SK-N-SH (cell line): ENCODE data around the gene POLR2J. TPM values are rescaled to one million over a fixed set of nuclear protein-coding genes. Genes with fewer than 3 reads are reported as not detected.

ENCODE experiments used
- CTCF ChIA-PET: fragments of 300-600, 350-600 bp; formaldehyde crosslinking; extraction: SDS; loops from one replicate; lab custom pipeline; 2021; lab: Yijun Ruan, JAX
- POLR2A ChIA-PET: fragments of 350-600 bp; sonication (Branson Sonifier 250); formaldehyde crosslinking; extraction: SDS; loops from one replicate; lab custom pipeline; 2020; ENCODE audit warnings: antibody characterized with exemption, inconsistent platforms; lab: Yijun Ruan, JAX
- DNase-seq: peaks from one replicate; pipeline ENCODE4 v3.0.0; 2012
- H2AFZ ChIP-seq: fragments of 200-600 bp; sonication (generic); 2 replicates; pipeline ENCODE4 v1.8.1; 2016; ENCODE audit warnings: antibody characterized with exemption, mild to moderate bottlenecking, low read depth
- H3F3A ChIP-seq: fragments of 200-600 bp; sonication (generic); replicated peaks from 2 replicates; pipeline ENCODE3; 2016; ENCODE audit warnings: antibody characterized with exemption, mild to moderate bottlenecking; ENCODE audit not compliant: insufficient read depth
- H3K27ac ChIP-seq, 2 experiments: fragments of 200-500 bp in 1 of 2; fragments of 200-600 bp in 1 of 2; sonication (Bioruptor generic) in 1 of 2; sonication (generic), shearing (Covaris generic) in 1 of 2; 2 replicates each; pipeline versions ENCODE4 v1.5.1 to v1.6.1; 2014 to 2016; ENCODE audit warnings: low read depth in 2 of 2, inconsistent platforms in 1 of 2, low read length in 1 of 2, mild to moderate bottlenecking in 1 of 2, mixed read lengths in 1 of 2
- H3K27me3 ChIP-seq: fragments of 200-600 bp; sonication (generic), shearing (Covaris generic); 2 replicates; pipeline ENCODE4 v1.6.1; 2016; ENCODE audit warnings: mixed run types; ENCODE audit not compliant: insufficient read depth
- H3K36me3 ChIP-seq, 2 experiments: fragments of 200-500 bp in 1 of 2; fragments of 200-600 bp in 1 of 2; sonication (Bioruptor generic) in 1 of 2; sonication (generic) in 1 of 2; replicated peaks in 1 of 2; 2 replicates each; pipeline versions ENCODE3 to v1.5.1; 2014 to 2016; ENCODE audit warnings: low read length in 1 of 2, mild to moderate bottlenecking in 1 of 2; ENCODE audit not compliant: insufficient read depth in 2 of 2, control insufficient read depth in 1 of 2
- H3K4me1 ChIP-seq, 2 experiments: fragments of 200-500 bp in 1 of 2; fragments of 200-600 bp in 1 of 2; sonication (Bioruptor generic) in 1 of 2; sonication (generic), shearing (Covaris generic) in 1 of 2; 2 replicates each; pipeline versions ENCODE4 v1.5.1 to v1.6.1; 2014 to 2016; ENCODE audit warnings: low read depth in 1 of 2, low read length in 1 of 2, mixed run types in 1 of 2; ENCODE audit not compliant: insufficient read depth in 2 of 2, control insufficient read depth in 1 of 2
- H3K4me2 ChIP-seq: fragments of 200-600 bp; sonication (generic), shearing (Covaris generic); 2 replicates; pipeline ENCODE4 v1.6.1; 2017; ENCODE audit warnings: mixed run types
- H3K4me3 ChIP-seq, 2 experiments: fragments of 200-500 bp in 1 of 2; fragments of 200-600 bp in 1 of 2; sonication (Bioruptor generic) in 1 of 2; sonication (generic), shearing (Covaris generic) in 1 of 2; 2 replicates each; pipeline versions ENCODE4 v1.5.1 to v1.8.1; 2014 to 2016; ENCODE audit warnings: low read depth in 2 of 2, inconsistent platforms in 1 of 2, low read length in 1 of 2, mild to moderate bottlenecking in 1 of 2, mixed read lengths in 1 of 2, moderate library complexity in 1 of 2
- H3K79me2 ChIP-seq: fragments of 200-600 bp; sonication (generic); 2 replicates; pipeline ENCODE4 v1.8.1; 2017; ENCODE audit warnings: mild to moderate bottlenecking; ENCODE audit not compliant: insufficient read depth
- H3K9ac ChIP-seq: fragments of 200-600 bp; sonication (generic); 2 replicates; pipeline ENCODE4 v1.6.1; 2017; ENCODE audit warnings: mixed run types
- H3K9me2 ChIP-seq: fragments of 200-600 bp; sonication (generic); 2 replicates; pipeline ENCODE4 v1.6.1; 2017; ENCODE audit warnings: mixed run types
- H3K9me3 ChIP-seq: fragments of 200-600 bp; sonication (generic); 2 replicates; pipeline ENCODE4 v1.6.1; 2017; ENCODE audit warnings: mixed run types, mild to moderate bottlenecking, moderate library complexity
- H4K20me1 ChIP-seq: fragments of 200-600 bp; sonication (generic); 2 replicates; pipeline ENCODE4 v1.6.1; 2017; ENCODE audit warnings: mild to moderate bottlenecking, mixed run types; ENCODE audit not compliant: insufficient read depth
- ELF1 ChIP-seq: IDR thresholded peaks from 2 replicates; pipeline ENCODE4 v1.4.0; 2012
- EP300 ChIP-seq, 2 experiments: IDR thresholded peaks; 2 replicates each; pipeline versions ENCODE4 v1.4.0 to v1.6.1; 2012; ENCODE audit warnings: borderline replicate concordance in 1 of 2, low read depth in 1 of 2, low read length in 1 of 2
- EZH2phosphoT487 ChIP-seq: fragments of 200-600 bp; sonication (generic); IDR thresholded peaks from 2 replicates; pipeline ENCODE4 v1.6.1; 2017; ENCODE audit warnings: low read depth, mixed run types, mild to moderate bottlenecking, antibody characterized with exemption, moderate library complexity, borderline replicate concordance
- FOSL2 ChIP-seq: IDR thresholded peaks from 2 replicates; pipeline ENCODE4 v1.4.0; 2012; ENCODE audit warnings: low read depth, mild to moderate bottlenecking, moderate library complexity, borderline replicate concordance
- FOXJ3 ChIP-seq: sonication (generic); formaldehyde crosslinking; IDR thresholded peaks from 2 replicates; pipeline ENCODE4 v1.5.1; 2020; ENCODE audit warnings: mild to moderate bottlenecking, missing genetic modification reagents
- FOXM1 ChIP-seq: IDR thresholded peaks from 2 replicates; pipeline ENCODE4 v1.4.0; 2012; ENCODE audit warnings: low read depth, mild to moderate bottlenecking
- GABPA ChIP-seq: IDR thresholded peaks from 2 replicates; pipeline ENCODE4 v1.4.0; 2012; ENCODE audit warnings: low read depth, mild to moderate bottlenecking
- NRF1 ChIP-seq: IDR thresholded peaks from 2 replicates; pipeline ENCODE4 v1.6.1; 2012; ENCODE audit warnings: low read depth, mild to moderate bottlenecking, low read length
- RCOR1 ChIP-seq: fragments of 150-350 bp; IDR thresholded peaks from 2 replicates; pipeline ENCODE4 v1.6.1; 2017; ENCODE audit warnings: antibody characterized with exemption, low read length
- RXRA ChIP-seq: IDR thresholded peaks from 2 replicates; pipeline ENCODE4 v1.4.0; 2012; ENCODE audit warnings: low read depth, mild to moderate bottlenecking, borderline replicate concordance
- TAF1 ChIP-seq: IDR thresholded peaks from 2 replicates; pipeline ENCODE4 v1.6.1; 2012; ENCODE audit warnings: low read depth, mild to moderate bottlenecking, low read length, moderate library complexity, borderline replicate concordance
- TCF12 ChIP-seq: IDR thresholded peaks from 2 replicates; pipeline ENCODE4 v1.4.0; 2012
- WGBS: methylation state at CpG from one replicate; pipeline ENCODE4 v1.1.6; 2017; ENCODE audit warnings: low lambda C conversion rate; 5-methylcytosine and 5-hydroxymethylcytosine counted together
- polyA plus RNA-seq, 3 experiments: library from polyadenylated mRNA; depleted of rRNA; stranded (reverse); fragments of >200 nt; gene quantifications; 2 replicates each; pipeline ENCODE4 v1.2.3, GENCODE V29; 2012
- TF ChIP-seq, protein P1 (sequence below): IDR thresholded peaks from 2 replicates; pipeline ENCODE4 v1.4.0; 2012; ENCODE audit warnings: low read depth, borderline replicate concordance
- TF ChIP-seq, protein P2 (sequence below): fragments of 150-350 bp; IDR thresholded peaks from 2 replicates; pipeline ENCODE4 v1.6.1; 2016; ENCODE audit warnings: mild to moderate bottlenecking, low read depth, low read length
- TF ChIP-seq, protein P3 (sequence below): fragments of 200-600 bp; sonication (generic); IDR thresholded peaks from 2 replicates; pipeline ENCODE4 v1.6.1; 2017; ENCODE audit warnings: antibody characterized with exemption, mild to moderate bottlenecking, moderate library complexity

POLR2J gene
- polyA plus RNA-seq, 1 of the 3 experiments (the other 2 are of a cell fraction) = 299 TPM

DNA sequence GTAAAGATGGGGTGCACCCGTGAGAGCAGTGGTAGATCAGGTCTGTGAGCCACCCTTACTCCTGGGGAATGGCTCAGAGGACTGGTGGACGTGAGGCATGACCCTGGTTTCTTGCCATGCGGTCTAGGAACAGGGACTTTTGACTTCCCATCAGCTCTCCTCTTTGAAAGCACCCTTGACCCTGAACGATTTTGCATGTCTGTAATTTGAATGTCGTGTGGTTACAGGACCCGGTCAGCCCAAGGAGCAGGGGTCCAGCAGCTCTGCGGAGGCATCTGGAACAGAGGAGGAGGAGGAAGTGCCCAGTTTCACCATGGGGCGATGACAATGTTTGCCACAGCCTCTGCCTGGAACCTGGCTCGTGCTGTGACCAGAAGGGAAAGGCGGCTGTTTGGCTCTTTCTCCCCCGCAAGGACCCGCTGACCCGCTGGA lies 53.9 kb downstream of the POLR2J start:
- Histone ChIP-seq H3F3A (peaks cover 6% of the 10 kb centered on the region), H3K79me2 (peaks cover 6% of the 10 kb centered on the region; the same call in 1 of the 2 replicates), H2AFZ (no peak overlapping the region), H3K4me3 (no peak overlapping the region), H3K9ac (no peak overlapping the region)
- DNase-seq = no peak
- CTCF ChIA-PET = interaction anchor here (1.8 to 2.4 kb wide), 2 partner anchors 12 to 20 kb away, joined by 6 to 11 read pairs; no protein-coding TSS in a partner anchor
- TF ChIP-seq, protein P1, sequence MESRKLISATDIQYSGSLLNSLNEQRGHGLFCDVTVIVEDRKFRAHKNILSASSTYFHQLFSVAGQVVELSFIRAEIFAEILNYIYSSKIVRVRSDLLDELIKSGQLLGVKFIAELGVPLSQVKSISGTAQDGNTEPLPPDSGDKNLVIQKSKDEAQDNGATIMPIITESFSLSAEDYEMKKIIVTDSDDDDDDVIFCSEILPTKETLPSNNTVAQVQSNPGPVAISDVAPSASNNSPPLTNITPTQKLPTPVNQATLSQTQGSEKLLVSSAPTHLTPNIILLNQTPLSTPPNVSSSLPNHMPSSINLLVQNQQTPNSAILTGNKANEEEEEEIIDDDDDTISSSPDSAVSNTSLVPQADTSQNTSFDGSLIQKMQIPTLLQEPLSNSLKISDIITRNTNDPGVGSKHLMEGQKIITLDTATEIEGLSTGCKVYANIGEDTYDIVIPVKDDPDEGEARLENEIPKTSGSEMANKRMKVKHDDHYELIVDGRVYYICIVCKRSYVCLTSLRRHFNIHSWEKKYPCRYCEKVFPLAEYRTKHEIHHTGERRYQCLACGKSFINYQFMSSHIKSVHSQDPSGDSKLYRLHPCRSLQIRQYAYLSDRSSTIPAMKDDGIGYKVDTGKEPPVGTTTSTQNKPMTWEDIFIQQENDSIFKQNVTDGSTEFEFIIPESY = no peak
- TF ChIP-seq, protein P2, sequence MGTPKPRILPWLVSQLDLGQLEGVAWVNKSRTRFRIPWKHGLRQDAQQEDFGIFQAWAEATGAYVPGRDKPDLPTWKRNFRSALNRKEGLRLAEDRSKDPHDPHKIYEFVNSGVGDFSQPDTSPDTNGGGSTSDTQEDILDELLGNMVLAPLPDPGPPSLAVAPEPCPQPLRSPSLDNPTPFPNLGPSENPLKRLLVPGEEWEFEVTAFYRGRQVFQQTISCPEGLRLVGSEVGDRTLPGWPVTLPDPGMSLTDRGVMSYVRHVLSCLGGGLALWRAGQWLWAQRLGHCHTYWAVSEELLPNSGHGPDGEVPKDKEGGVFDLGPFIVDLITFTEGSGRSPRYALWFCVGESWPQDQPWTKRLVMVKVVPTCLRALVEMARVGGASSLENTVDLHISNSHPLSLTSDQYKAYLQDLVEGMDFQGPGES = no peak
- no peak for TF ChIP-seq FOSL2
- no peak for TF ChIP-seq NRF1
- no peak for TF ChIP-seq EP300 (IDR thresholded peaks at IDR 0.05; ENCODE audit: borderline replicate concordance in 1 of 2, low read depth in 1 of 2, low read length in 1 of 2)
- TF ChIP-seq TAF1 = no peak
- TF ChIP-seq, protein P3, sequence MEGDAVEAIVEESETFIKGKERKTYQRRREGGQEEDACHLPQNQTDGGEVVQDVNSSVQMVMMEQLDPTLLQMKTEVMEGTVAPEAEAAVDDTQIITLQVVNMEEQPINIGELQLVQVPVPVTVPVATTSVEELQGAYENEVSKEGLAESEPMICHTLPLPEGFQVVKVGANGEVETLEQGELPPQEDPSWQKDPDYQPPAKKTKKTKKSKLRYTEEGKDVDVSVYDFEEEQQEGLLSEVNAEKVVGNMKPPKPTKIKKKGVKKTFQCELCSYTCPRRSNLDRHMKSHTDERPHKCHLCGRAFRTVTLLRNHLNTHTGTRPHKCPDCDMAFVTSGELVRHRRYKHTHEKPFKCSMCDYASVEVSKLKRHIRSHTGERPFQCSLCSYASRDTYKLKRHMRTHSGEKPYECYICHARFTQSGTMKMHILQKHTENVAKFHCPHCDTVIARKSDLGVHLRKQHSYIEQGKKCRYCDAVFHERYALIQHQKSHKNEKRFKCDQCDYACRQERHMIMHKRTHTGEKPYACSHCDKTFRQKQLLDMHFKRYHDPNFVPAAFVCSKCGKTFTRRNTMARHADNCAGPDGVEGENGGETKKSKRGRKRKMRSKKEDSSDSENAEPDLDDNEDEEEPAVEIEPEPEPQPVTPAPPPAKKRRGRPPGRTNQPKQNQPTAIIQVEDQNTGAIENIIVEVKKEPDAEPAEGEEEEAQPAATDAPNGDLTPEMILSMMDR = no peak
- TF ChIP-seq GABPA = no peak
- no peak for TF ChIP-seq ELF1
- no peak for TF ChIP-seq RXRA
- TF ChIP-seq FOXM1 = no peak
- no peak for TF ChIP-seq FOXJ3 (CRISPR knock-in tag)
- no peak for TF ChIP-seq TCF12
- no peak for TF ChIP-seq EZH2phosphoT487
- TF ChIP-seq RCOR1 = no peak
- TF ChIP-seq, all 33 proteins: peak for 0
- Histone ChIP-seq H3K27ac (no peak overlapping the region), H3K4me1 (no peaks in the 10 kb centered on the region), H3K9me2 (no peaks in the 10 kb centered on the region), H3K27me3 (no peaks in the 10 kb centered on the region), H3K4me2 (no peak overlapping the region), H3K9me3 (no peaks in the 10 kb centered on the region), H3K36me3 (peaks cover 32 to 37% of the 10 kb centered on the region in 2 experiments), H4K20me1 (no peaks in the 10 kb centered on the region)
- POLR2A ChIA-PET = interaction anchor here (0.5 kb wide), 1 partner anchor 41 kb away, joined by 3 read pairs; no protein-coding TSS in a partner anchor
- WGBS = 84% methylated on average over 10 of the region's 13 CpGs
